GM12873 (cell line): ENCODE results near the gene CRABP1.

ENCODE experiments used
- TF ChIP-seq, protein P1 (sequence below): IDR thresholded peaks from 2 replicates; pipeline ENCODE4 v1.5.1; 2012; ENCODE audit warnings: low read depth, mild to moderate bottlenecking, moderate library complexity, low read length, control low read depth; ENCODE audit not compliant: insufficient read depth; ENCODE audit errors: missing control alignments

Gene CRABP1

DNA sequence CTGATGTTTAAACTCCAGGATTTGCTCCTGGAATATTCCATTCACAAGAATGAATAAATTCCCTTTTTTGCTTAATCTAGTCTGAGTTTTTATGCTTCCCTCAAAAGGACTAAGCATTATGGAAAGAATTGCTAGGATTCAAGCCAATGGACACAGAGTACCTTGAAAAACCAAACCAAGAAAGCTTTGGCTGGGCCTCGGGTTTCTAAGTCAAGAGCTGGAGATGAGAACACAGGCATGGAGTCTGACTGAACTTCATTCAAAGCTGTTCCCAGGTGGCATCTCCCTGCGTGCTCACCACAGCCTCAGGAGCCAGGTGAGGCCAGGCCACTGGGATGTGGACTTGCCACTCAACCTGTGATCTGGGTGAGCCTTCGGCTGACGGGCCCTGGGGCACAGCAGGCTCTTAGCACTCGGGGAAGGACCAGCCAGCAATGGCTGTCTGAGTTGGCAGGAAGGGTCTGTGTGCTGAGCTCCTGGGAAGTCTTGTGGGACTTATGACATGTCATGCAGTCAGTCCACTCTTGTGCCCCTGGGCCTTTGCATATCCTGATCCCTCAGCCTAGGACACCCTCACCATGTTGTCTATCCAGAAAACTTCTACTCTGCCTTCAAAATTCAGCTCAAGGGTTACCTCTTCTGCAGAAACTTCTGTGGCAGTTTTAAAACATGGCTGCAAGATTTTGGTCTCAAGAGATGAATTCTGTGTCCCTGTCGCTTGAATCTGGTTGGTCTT, 21.8 kb downstream of the CRABP1 start:
- TF ChIP-seq, protein P1, sequence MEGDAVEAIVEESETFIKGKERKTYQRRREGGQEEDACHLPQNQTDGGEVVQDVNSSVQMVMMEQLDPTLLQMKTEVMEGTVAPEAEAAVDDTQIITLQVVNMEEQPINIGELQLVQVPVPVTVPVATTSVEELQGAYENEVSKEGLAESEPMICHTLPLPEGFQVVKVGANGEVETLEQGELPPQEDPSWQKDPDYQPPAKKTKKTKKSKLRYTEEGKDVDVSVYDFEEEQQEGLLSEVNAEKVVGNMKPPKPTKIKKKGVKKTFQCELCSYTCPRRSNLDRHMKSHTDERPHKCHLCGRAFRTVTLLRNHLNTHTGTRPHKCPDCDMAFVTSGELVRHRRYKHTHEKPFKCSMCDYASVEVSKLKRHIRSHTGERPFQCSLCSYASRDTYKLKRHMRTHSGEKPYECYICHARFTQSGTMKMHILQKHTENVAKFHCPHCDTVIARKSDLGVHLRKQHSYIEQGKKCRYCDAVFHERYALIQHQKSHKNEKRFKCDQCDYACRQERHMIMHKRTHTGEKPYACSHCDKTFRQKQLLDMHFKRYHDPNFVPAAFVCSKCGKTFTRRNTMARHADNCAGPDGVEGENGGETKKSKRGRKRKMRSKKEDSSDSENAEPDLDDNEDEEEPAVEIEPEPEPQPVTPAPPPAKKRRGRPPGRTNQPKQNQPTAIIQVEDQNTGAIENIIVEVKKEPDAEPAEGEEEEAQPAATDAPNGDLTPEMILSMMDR: no peak

DNA sequence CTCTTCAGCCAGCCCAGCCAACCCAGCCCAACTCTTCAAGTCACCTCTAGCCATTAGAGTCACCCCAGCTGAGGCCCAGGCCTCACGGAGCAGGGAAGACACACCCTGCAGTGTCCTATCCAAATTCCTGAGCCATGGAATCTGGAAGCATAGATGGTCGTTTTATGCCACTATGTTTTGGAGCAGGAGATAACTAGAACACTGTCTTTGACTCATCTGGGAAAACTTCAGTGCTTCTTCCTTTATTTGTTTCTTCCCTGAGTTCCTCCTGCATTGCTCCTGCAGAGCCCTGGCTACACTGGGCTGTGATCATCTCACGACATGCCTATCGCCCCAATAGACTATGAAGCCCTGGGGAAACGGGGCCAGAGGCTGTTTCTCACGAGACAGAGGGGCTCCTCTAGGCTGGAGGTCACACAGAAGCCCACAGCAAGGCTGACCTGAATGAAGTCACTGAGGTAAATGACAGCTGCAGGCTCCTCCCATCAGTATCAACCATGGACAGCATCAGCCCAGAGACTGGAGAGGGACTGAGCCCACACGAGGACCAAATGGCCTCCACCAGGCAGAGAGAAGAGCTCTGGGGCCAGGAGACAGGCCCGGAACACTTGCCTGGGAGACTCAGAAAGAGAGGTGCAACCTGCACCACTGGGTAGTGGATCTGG, 22.7 kb downstream of the CRABP1 start:
- TF ChIP-seq, protein P1: no peak

DNA sequence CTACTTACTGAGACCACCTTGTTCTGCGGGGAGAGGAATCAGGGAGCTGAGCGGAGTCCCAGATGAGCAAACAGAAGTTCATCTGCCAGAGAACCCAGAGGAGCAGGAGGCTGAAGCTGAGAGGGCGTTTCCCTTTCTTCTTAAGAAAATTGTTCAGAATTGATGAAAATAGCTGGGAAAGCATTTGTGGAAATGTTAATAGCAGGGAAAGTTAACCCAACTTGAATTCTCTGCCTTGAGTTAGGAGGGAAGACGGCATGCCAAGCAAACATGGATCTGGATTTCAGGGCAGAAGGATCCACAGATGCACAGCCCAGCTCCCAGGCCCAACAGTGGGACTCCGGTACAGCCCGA, 23.2 kb downstream of the CRABP1 start:
- TF ChIP-seq, protein P1: no peak

DNA sequence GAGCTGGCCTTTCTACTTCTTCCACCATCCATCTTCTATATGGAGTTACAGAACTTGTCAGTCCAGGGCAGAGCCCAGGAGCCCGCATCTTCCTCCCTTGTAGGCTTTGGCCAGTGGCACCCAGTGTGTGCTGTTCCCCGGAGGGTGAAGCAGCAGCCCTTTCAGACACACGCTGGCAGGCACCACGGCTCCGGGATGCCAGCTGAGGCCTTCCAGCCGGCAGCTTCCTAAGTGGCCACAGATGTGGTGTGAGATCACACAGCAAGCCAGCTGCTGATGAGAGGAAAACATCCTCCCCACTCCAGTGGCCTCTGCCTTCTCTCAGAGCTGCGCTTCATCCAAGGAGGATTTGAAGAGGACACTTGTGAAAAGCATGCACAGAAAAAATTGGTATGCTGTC, 24.1 kb downstream of the CRABP1 start:
- TF ChIP-seq, protein P1: no peak

DNA sequence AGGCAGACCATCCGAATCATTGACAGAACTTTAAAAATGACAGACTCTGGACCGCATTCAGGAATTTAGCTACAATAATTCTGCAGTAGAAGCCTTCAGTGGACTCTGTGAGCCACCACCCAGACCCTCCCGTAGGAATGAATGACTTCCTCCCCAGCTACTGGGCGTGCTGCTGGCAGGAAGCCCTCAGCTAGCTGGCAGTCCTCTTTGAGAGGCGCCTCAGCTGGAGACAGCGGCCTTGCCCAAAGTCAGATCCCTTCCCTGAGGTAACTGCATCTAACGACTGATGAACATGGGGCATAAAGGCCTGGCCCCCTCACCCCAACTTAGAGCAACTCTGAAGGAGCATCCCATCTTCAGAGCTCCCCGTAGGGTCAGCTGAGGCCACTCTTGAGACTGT, 25.8 kb downstream of the CRABP1 start:
- TF ChIP-seq, protein P1: no peak

DNA sequence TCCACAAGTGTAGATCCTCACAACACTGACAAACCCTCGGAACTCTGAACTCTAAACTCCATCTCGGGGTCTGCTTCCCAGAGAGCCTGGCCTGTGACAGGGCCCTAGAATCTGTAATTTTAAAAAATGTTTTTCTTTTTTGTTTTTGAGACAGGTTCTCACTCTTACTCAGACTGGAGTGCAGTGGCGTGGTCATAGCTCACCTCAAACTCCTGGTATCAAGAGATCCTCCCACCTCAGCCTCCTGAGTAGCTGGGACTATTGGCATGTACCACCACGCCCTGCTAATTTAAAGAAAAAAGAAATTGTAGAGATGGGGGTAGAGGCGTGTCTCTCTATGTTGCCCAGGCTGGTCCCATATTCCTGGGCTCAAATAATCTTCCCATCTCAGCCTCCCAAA, 26.2 kb downstream of the CRABP1 start:
- TF ChIP-seq, protein P1: no peak

DNA sequence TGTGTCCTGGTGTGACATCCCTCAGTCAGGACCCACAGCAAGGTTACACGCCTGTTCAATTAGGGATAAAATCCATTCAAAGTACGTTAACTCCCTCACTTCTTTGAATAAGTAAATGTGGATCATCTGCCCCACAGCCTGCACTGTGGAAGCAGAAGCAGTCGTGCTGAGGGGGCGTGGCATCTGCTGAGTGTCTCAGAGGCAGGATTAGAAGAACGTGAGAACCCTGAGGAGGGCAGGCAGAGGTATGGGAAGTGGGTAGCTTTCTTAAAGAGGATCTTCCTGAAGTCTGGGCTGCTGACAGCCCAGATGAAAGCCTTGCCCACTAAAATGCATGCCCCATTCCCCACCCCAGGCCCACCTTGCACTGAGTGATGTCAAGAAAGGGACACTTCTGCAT, 28.5 kb downstream of the CRABP1 start:
- TF ChIP-seq, protein P1: no peak
